Astrocyte (in vitro differentiated cells and primary cell): ENCODE results near the gene TRIM26. TPM values are rescaled to one million over a fixed set of nuclear protein-coding genes. Genes with fewer than 3 reads are reported as not detected.

Source experiments
- DNase-seq: peaks from one replicate; pipeline ENCODE4 v3.0.0-alpha.2; 2010; ENCODE audit warnings: low read depth
- FAIRE-seq: peaks from 2 replicates; lab custom pipeline; 2011; peaks lifted over from hg19 to GRCh38; lab: Jason Lieb, UNC
- H2AFZ ChIP-seq: 2 replicates; pipeline ENCODE4 v1.6.0; 2012; ENCODE audit warnings: low read depth, low read length, inconsistent platforms
- H3K27ac ChIP-seq: 2 replicates; pipeline ENCODE4 v1.5.1; 2011; ENCODE audit warnings: low read depth, low read length, inconsistent platforms
- H3K27me3 ChIP-seq: 2 replicates; pipeline ENCODE4 v1.6.0; 2011; ENCODE audit warnings: low read length, inconsistent platforms; ENCODE audit not compliant: insufficient read depth
- H3K36me3 ChIP-seq: 2 replicates; pipeline ENCODE4 v1.5.1; 2011; ENCODE audit warnings: low read length, inconsistent platforms; ENCODE audit not compliant: insufficient read depth
- H3K4me1 ChIP-seq: 2 replicates; pipeline ENCODE4 v1.5.1; 2011; ENCODE audit warnings: low read length, inconsistent platforms; ENCODE audit not compliant: insufficient read depth
- H3K4me2 ChIP-seq: 2 replicates; pipeline ENCODE4 v1.6.0; 2012; ENCODE audit warnings: low read length, inconsistent platforms
- H3K4me3 ChIP-seq: 2 replicates; pipeline ENCODE4 v1.5.1; 2011; ENCODE audit warnings: low read depth, mild to moderate bottlenecking, low read length, inconsistent platforms; ENCODE audit not compliant: insufficient read depth
- H3K79me2 ChIP-seq: 2 replicates; pipeline ENCODE4 v1.6.0; 2012; ENCODE audit warnings: mild to moderate bottlenecking, low read length, inconsistent platforms; ENCODE audit not compliant: insufficient read depth
- H3K9ac ChIP-seq: 2 replicates; pipeline ENCODE4 v1.6.0; 2012; ENCODE audit warnings: mild to moderate bottlenecking, low read length, inconsistent platforms
- H3K9me3 ChIP-seq: 2 replicates; pipeline ENCODE4 v1.5.1; 2012; ENCODE audit warnings: low read depth, mild to moderate bottlenecking, low read length, inconsistent platforms; ENCODE audit not compliant: insufficient read depth
- H4K20me1 ChIP-seq: 2 replicates; pipeline ENCODE4 v1.6.0; 2012; ENCODE audit warnings: low read length, inconsistent platforms; ENCODE audit not compliant: insufficient read depth
- H3K27ac Mint-ChIP-seq: one replicate; pipeline ENCODE4 v1.8.0; 2021; ENCODE audit warnings: mild to moderate bottlenecking, mixed read lengths; ENCODE audit not compliant: unreplicated experiment
- H3K27me3 Mint-ChIP-seq: one replicate; pipeline ENCODE4 v1.8.0; 2021; ENCODE audit warnings: low read depth, mixed read lengths; ENCODE audit not compliant: unreplicated experiment
- H3K36me3 Mint-ChIP-seq: one replicate; pipeline ENCODE4 v1.8.0; 2021; ENCODE audit warnings: low read depth, mixed read lengths; ENCODE audit not compliant: unreplicated experiment
- H3K4me1 Mint-ChIP-seq: one replicate; pipeline ENCODE4 v1.8.0; 2021; ENCODE audit warnings: low read depth, mixed read lengths; ENCODE audit not compliant: unreplicated experiment
- H3K4me3 Mint-ChIP-seq: one replicate; pipeline ENCODE4 v1.8.0; 2021; ENCODE audit warnings: mild to moderate bottlenecking, moderate library complexity, mixed read lengths; ENCODE audit not compliant: unreplicated experiment
- H3K9me3 Mint-ChIP-seq: one replicate; pipeline ENCODE4 v1.8.0; 2021; ENCODE audit warnings: mild to moderate bottlenecking, mixed read lengths; ENCODE audit not compliant: unreplicated experiment
- EZH2 ChIP-seq: IDR thresholded peaks from 2 replicates; pipeline ENCODE4 v1.6.1; 2012; ENCODE audit warnings: mild to moderate bottlenecking, low read length, inconsistent platforms; ENCODE audit not compliant: insufficient read depth
- total RNA-seq: library from RNA; stranded (reverse); gene quantifications from 2 replicates; pipeline ENCODE4 v1.2.1, GENCODE V29; 2021
- TF ChIP-seq, protein P1 (sequence below): IDR thresholded peaks from 2 replicates; pipeline ENCODE4 v1.5.1; 2011; ENCODE audit warnings: low read depth, mild to moderate bottlenecking, inconsistent platforms, low read length, moderate library complexity; ENCODE audit not compliant: insufficient read depth

Gene TRIM26
- total RNA-seq, 1 donor from 2014 or later: 52.8 TPM

DNA sequence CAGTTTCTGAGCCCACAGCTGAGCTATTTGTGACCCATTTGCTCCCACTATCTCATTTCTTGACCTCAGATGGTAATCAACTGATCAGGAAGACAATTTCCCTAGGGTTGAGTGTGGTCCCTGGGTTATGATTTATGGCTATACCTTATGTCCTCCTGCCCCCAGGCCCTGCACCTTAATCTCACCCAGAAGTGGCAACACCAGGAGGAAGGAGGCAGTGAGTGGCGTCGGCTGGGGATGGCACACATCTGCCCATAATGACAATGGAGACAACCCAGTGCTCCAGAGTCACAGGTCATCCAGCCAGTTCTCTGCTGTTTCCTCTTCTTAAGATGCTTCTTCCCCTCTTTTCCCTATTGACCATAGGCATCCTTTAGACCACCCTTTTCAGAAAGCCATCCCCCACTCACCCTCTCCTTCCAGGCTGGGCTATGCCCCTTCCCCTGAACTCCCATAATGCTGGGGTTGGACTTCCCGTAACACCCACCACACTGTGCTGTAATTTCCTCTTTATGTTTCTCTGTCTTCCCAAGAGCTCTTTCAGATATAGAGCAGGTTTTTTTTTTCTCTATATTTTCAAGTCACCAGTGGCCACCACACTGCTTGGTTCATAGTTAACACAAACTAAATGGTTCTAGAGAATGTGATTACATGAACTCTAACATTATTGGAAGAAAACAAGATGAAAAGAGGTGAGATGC is 60.1 kb downstream of the TRIM26 start:
- Histone ChIP-seq H3K4me2 (no peak overlapping the region), H3K4me3 (no peak overlapping the region), H3K9ac (no peak overlapping the region), H3K36me3 (no peaks in the 10 kb centered on the region), H3K4me1 (peaks cover 18% of the 10 kb centered on the region), H4K20me1 (no peaks in the 10 kb centered on the region), H3K79me2 (no peaks in the 10 kb centered on the region), H3K27ac (no peak overlapping the region), H2AFZ (no peak overlapping the region), H3K27me3 (peaks cover 4% of the 10 kb centered on the region), H3K9me3 (no peaks in the 10 kb centered on the region)
- FAIRE-seq: no peak
- Mint-ChIP-seq H3K4me3 (no peak overlapping the region), H3K27me3 (peaks cover 20% of the 10 kb centered on the region), H3K9me3 (no peaks in the 10 kb centered on the region), H3K27ac (no peak overlapping the region), H3K36me3 (no peaks in the 10 kb centered on the region), H3K4me1 (peaks cover 28% of the 10 kb centered on the region)
- DNase-seq: no peak
- TF ChIP-seq, protein P1, sequence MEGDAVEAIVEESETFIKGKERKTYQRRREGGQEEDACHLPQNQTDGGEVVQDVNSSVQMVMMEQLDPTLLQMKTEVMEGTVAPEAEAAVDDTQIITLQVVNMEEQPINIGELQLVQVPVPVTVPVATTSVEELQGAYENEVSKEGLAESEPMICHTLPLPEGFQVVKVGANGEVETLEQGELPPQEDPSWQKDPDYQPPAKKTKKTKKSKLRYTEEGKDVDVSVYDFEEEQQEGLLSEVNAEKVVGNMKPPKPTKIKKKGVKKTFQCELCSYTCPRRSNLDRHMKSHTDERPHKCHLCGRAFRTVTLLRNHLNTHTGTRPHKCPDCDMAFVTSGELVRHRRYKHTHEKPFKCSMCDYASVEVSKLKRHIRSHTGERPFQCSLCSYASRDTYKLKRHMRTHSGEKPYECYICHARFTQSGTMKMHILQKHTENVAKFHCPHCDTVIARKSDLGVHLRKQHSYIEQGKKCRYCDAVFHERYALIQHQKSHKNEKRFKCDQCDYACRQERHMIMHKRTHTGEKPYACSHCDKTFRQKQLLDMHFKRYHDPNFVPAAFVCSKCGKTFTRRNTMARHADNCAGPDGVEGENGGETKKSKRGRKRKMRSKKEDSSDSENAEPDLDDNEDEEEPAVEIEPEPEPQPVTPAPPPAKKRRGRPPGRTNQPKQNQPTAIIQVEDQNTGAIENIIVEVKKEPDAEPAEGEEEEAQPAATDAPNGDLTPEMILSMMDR: no peak
- no peak for TF ChIP-seq EZH2

GRCh38 chr6:30152016-30152673 is 61.1 kb downstream of the TRIM26 start:
- Histone ChIP-seq H2AFZ (no peak overlapping the region), H3K36me3 (no peaks in the 10 kb centered on the region), H3K79me2 (no peaks in the 10 kb centered on the region), H3K4me2 (no peak overlapping the region), H3K9ac (no peak overlapping the region), H3K27ac (no peak overlapping the region), H3K4me3 (no peak overlapping the region), H4K20me1 (no peaks in the 10 kb centered on the region), H3K9me3 (no peaks in the 10 kb centered on the region), H3K4me1 (peaks cover 18% of the 10 kb centered on the region), H3K27me3 (peaks cover 4% of the 10 kb centered on the region)
- Mint-ChIP-seq H3K4me1 (peaks cover 28% of the 10 kb centered on the region), H3K27ac (no peak overlapping the region), H3K4me3 (no peak overlapping the region), H3K9me3 (no peaks in the 10 kb centered on the region), H3K27me3 (peaks cover 23% of the 10 kb centered on the region), H3K36me3 (no peaks in the 10 kb centered on the region)
- no peak for TF ChIP-seq EZH2
- TF ChIP-seq, protein P1: no peak
- FAIRE-seq (no peak), DNase-seq (no peak)

DNA sequence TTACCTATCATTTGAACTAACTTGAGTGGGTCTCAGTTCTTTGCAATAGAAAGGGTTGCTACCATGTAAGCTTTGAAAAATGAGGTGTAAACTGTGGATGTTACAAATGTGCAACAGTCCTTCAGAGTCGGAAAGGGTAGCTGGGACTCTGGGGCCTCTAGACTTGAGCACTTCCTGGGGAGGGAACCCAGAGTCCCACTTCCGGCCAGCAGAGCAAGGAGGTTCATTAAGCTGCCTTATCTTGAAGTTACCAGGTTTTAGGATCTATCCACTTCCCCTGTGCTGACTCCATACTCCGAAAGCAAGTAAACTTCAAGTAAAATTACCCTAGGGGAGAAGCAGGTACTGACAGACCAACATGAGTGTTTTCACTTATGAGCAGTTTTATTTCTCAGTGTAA is 61.6 kb downstream of the TRIM26 start:
- H3K4me3 ChIP-seq: no peak overlapping the region
- H2AFZ ChIP-seq: no peak overlapping the region
- no peak overlapping the region for H3K4me3 Mint-ChIP-seq
- H3K4me1 Mint-ChIP-seq: peaks cover 28% of the 10 kb centered on the region
- no peaks in the 10 kb centered on the region for H3K36me3 Mint-ChIP-seq
- H3K27ac Mint-ChIP-seq: no peak overlapping the region
- no peaks in the 10 kb centered on the region for H3K9me3 ChIP-seq
- no peak for DNase-seq
- no peaks in the 10 kb centered on the region for H3K36me3 ChIP-seq
- H3K27me3 Mint-ChIP-seq: peaks cover 23% of the 10 kb centered on the region
- no peaks in the 10 kb centered on the region for H3K79me2 ChIP-seq
- H3K4me2 ChIP-seq: no peak overlapping the region
- TF ChIP-seq, protein P1: no peak
- no peak for TF ChIP-seq EZH2
- no peak overlapping the region for H3K27ac ChIP-seq
- no peak overlapping the region for H3K9ac ChIP-seq
- no peak for FAIRE-seq
- peaks cover 18% of the 10 kb centered on the region for H3K4me1 ChIP-seq
- no peaks in the 10 kb centered on the region for H4K20me1 ChIP-seq
- no peaks in the 10 kb centered on the region for H3K9me3 Mint-ChIP-seq
- H3K27me3 ChIP-seq: peaks cover 6% of the 10 kb centered on the region
